ENCODE data around the gene TRIM31. TPM values are rescaled to one million over a fixed set of nuclear protein-coding genes. Genes with fewer than 3 reads are reported as not detected.
A peak's percentile ranks its signal among the peaks of the same experiment; 100 is the strongest.

The TRIM31 gene
- total and polyA plus RNA-seq, 8 donors: 0.14 to 0.22 (median 0.16) TPM; not detected in 1

- Histone ChIP-seq H3K36me3 (no peaks in the 10 kb centered on the region), H3K27me3 (peaks cover 0 to 6% (median 0%) of the 10 kb centered on the region in 4 donors), H3K4me3 (peak overlapping the region in 1 of 4 donors; percentile 49), H3K4me1 (peaks cover 11 to 15% (median 11%) of the 10 kb centered on the region in 3 donors), H3K27ac (no peak overlapping the region), H3K9me3 (no peaks in the 10 kb centered on the region)
- intact Hi-C loops (cut with DNase I): no loop called here
- DNase-seq (no peak), FAIRE-seq (no peak), ATAC-seq (no peak)
- WGBS, 2 donors: 43 to 48% methylated on average over 8 of the region's 8 CpGs
- TF ChIP-seq CTCF (IDR thresholded peaks at IDR 0.05): no peak
These were observed 12.7 kb downstream of the TRIM31 start for GRCh38 chr6:30100154-30100553.

- Histone ChIP-seq H3K27me3 (peaks cover 0 to 6% (median 0%) of the 10 kb centered on the region in 4 donors), H3K4me1 (peaks cover 7 to 15% (median 11%) of the 10 kb centered on the region in 3 donors), H3K9me3 (no peaks in the 10 kb centered on the region), H3K4me3 (no peak overlapping the region), H3K36me3 (no peaks in the 10 kb centered on the region), H3K27ac (no peak overlapping the region)
- intact Hi-C loops (cut with DNase I): no loop called here
- WGBS, 2 donors: 61 to 64% methylated on average over 4 of the region's 4 CpGs
- no peak for TF ChIP-seq CTCF (IDR thresholded peaks at IDR 0.05)
- no peak for FAIRE-seq
- no peak for ATAC-seq
- DNase-seq: no peak
These were observed 14.8 kb downstream of the TRIM31 start for GRCh38 chr6:30097902-30098768.

- FAIRE-seq: no peak
- WGBS, 2 donors: 31% methylated on average over 1 of the region's 1 CpG
These were observed 16.1 kb downstream of the TRIM31 start for GRCh38 chr6:30096829-30097228.

DNA sequence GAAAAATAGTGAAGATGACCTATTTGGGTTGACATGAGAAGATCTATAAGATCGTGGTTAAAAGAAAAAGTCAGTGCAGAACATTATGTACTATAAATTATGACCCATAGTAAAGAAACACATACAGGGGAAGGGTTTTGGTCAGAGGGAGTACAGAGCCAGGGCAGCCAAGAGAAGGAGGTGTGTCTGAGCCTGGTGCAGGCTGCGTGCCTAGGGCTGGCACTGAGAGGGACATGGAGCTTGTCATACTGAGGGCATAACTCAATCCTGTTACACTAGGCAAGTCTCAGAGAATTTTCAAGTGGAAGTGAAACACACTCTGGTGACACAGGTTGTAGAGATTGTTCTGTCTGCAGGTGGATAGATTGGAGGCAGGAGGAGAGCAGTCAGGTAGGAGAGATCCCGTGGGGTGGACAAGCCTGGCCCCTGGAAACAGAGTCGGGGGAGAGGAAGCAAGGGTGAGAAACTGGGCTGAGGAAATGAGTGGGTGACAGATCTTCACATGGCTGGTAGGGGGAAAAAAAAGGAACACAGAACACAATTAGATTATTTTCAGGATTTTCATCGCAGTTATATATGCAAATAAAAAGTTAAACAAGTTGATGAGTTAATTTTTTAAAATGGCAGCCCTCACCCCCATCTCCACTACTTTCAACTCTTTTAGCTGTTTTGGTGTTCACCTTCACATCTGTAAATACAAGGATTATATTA lies 18.8 kb downstream of the TRIM31 start:
- no peaks in the 10 kb centered on the region for H3K27me3 ChIP-seq
- no peak for FAIRE-seq
- no peaks in the 10 kb centered on the region for H3K9me3 ChIP-seq
- H3K36me3 ChIP-seq: no peaks in the 10 kb centered on the region
- DNase-seq: no peak
- H3K4me1 ChIP-seq: no peaks in the 10 kb centered on the region
- WGBS, 2 donors: 44 to 56% methylated on average over 5 of the region's 5 CpGs
- no peak overlapping the region for H3K27ac ChIP-seq
- no peak for ATAC-seq
- TF ChIP-seq CTCF (IDR thresholded peaks at IDR 0.05): no peak
- intact Hi-C loops (cut with DNase I): no loop called here
- no peak overlapping the region for H3K4me3 ChIP-seq

More at GRCh38 chr6:30096829-30097228, 16.1 kb downstream of the TRIM31 start:
- no peak overlapping the region for H3K4me3 ChIP-seq
- H3K9me3 ChIP-seq: no peaks in the 10 kb centered on the region
- no peak for TF ChIP-seq CTCF (IDR thresholded peaks at IDR 0.05)
- no peak for ATAC-seq
- H3K4me1 ChIP-seq: peaks cover 4 to 8% (median 7%) of the 10 kb centered on the region in 3 donors
- peaks cover 0 to 6% (median 0%) of the 10 kb centered on the region in 4 donors for H3K27me3 ChIP-seq
- DNase-seq: no peak
- intact Hi-C loops (cut with DNase I): no loop called here
- no peaks in the 10 kb centered on the region for H3K36me3 ChIP-seq
- H3K27ac ChIP-seq: no peak overlapping the region

Data from pancreas (tissue), 10 donors.